NCI-H1105 (cell line): Measurements from ENCODE around the gene POLR3G.

Source experiments
- DNase-seq: peaks from one replicate; lab custom pipeline; 2025; lab: John Stamatoyannopoulos, UW

The POLR3G gene

DNA sequence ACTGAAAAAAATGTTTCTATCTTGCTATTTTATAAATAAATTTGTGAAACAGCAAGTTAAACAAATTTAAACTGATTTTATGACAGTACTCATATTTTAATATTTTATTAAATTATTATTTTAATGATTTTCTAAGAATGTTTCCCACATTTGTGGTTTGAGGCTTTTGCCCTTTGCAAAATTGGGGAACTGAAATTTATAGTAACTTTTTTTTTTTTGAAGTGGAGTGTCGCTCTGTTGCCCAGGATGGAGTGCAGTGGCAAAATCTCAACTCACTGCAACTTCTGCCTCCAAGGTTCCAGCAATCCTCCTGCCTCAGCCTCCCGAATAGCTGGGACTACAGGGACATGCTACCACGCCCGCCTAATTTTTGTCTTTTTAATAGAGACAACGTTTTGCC lies 76.7 kb downstream of the POLR3G start:
- DNase-seq: no peak

DNA sequence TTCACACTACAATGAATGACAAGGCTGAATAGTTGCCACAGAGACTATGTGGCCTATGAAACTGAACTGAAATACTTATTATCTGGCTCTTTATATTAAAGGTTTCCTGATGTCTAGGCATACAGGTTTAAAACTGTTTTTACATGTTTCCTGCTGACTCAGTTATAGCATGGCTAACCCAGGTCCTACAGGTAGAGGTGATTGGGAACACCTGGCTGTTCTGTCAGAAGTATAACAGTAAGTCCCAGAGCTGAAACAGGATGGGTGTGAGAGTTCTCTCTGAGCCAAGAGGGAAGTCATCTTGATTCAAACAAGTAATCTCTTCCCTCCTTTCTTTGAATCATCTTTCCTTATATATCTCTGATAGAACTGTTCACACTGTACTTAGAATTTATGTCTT lies 79.0 kb downstream of the POLR3G start:
- no peak for DNase-seq

DNA sequence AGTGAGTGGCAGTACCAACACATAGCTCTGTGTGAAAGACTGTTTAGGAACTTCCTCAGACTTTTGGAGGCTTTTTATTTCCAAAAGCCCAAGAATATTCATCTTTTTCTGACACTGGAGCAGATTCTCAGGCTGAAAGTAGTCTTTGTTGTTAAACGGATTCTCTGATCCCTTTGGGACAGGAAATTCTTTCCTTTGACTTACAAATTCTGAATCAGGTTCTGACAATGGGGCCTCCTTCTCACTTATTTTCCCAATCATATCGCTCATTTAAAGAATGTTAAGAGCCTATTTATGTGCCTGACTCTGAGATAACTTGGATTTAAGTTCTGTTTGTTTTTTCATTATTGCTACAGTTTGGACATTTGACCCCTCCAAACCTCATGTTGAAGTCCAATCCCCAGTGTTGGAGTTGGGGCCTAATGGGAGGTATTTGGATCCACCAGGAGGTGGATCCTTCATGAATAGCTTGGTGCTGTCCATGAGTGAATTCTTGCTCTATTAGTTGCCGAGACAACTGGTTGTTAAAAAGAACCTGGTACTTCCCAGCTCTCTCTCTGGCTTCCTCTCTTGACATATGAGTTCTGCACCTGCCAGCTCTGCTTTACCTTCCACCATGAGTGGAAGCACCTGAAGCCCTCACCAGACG lies 79.8 kb downstream of the POLR3G start:
- DNase-seq: no peak

DNA sequence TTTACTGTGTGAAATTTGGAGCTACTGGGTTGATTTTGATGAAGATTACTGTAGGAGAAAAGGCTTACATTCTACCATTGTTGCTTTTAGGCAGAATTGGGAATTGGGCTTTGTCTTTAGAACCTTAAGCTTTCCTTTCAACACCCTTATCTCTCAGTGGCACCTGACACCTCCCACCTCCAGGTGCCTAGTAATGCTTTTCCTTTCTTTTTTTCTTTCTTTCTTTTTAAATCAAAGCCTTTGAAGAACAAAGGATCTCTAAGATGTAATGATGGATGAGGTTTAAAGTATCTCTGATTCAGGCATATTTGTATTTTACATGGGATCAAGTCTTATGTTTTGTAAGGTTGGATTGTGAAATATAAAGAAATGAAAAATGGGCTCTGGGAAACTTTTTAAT lies 81.0 kb downstream of the POLR3G start:
- DNase-seq: no peak

DNA sequence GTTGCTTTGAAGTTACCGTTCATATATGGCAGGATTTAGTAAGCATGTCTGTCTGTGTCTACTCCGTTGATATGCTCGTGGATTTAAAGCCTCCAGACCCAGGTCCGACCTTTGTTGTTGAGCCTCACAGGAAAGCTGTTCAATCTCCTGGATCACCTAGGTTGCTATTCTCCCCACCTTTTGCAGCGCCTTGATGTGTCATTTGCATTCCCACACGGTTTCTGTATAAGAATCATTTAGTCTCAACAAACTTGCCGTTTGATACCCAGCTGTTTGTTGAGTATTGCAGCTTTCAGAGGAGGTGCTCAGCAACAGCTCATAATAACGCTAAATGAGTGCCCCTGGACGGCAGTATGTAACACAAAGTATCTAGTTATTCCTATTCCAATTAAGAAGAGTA lies 82.7 kb downstream of the POLR3G start:
- no peak for DNase-seq

DNA sequence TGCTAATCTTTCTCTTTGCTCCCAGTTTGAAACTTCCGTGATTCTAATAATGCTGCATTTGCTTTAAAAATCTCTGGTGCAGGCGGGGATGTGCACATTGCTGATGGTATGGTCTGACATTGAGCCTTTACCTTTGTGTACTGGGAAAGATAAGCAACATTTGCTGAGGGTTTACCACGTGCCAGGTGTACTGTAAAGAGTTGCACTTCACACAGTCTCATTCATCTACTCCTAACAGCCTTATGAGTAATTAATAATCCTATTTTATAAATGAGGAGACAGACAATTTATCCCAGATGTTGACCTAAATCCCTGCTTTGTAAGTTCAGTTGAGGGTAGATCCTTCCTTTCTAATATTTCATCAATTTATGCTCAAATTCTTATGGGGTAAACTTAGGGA lies 83.2 kb downstream of the POLR3G start:
- DNase-seq: no peak

DNA sequence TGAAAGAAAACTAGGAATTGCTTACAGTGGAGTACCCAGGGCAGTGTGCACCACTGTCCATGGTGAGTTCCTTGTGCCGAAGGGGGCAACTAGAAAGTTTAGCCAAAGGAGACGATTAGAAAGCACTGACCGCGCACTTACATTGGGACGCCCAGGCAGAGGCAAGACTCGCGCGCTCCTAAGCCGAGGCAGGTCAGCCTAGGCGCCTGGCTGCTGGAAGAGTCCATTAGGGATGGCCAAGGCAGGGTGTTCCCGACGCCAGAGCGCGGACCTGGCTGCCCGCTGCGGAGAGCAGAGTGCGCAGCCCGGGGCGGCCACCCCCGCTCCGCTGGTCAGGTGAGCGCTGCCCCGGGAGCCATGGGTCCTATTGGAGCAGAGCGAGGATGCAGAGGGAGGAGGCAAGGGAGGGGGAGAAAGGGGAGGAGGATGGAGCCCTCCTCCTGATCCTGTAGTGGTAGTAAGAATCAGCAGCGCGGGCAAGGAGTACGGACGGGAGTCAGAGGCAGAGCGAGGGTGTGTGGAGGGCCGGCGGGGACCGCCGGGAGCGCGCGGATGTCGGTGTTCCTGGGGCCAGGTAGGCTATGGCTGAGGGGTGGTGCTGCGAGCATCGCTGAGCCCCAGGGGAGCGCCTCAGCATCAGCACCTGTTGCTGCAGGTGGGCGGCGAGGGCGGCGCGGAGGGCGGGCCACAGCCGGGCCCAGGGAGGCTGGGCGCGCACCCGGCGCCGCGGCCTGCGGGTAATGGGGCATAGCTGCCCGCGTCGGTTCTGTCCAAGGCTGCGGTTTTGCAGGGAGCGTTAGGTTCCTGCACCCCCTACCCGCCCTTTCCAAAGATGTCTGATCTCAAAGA lies 83.9 kb downstream of the POLR3G start, which contains the start of gene ADGRV1:
ADGRV1 (plus strand) TSS at position 454 of the 849 bp plus-strand sequence; CDS start at position 553, 99 bp downstream.
- DNase-seq: peak; percentile 90

DNA sequence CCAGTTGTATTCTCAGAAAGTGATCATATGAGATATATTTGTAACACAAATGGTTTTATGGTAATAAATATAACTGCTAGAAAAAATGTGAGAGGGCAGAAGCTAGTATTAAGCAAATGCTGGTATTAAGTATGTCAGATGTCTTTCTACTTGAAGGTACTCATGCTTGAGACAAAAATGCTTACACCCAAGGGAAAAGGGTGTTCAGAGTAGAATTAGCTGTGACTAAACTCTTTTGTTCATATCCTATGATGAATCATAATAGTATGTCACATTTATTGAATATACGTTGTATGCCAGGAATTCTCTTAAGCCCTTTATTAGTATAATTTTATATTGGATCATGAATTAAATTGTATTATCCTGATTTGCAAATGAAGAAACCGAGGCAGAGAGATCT lies 86.1 kb downstream of the POLR3G start:
- DNase-seq: no peak

DNA sequence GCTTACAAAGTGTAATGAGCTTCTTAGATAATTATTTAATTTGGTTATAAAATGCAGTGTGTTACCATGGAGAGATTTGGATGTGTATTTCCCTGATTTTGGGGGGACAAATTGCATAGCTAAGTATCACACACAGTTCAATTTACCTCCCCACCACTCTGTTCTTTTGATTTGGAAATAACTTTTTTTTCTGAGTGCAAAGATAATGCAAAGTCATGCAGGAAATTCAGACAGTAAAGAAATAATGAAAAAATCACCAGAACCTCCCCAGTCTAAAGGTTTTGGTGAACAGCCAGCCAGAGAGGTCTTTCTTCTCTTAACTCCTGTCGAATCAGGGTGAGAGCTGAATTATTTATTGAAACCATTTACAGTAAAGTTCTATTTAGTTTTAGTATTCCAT lies 87.1 kb downstream of the POLR3G start:
- DNase-seq: no peak

DNA sequence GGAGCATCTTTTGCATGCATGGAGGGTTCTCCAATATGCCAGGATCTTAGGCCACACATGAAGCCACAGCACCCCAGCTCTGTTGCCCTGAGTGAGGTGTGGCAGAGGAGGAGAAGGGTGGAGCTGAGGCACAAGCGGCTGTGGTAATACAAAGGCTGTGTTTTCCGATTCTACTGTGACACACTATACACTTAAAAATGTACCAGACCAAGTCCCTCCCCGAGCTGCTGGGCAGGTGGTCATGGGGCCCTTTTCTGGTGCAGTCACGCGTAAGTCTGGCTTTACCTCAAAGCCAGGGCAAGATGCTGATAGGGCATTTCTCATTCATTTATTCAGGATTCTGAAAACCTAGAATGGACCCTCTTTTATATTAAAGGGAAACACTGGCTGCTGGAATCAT lies 87.7 kb downstream of the POLR3G start:
- DNase-seq: no peak

DNA sequence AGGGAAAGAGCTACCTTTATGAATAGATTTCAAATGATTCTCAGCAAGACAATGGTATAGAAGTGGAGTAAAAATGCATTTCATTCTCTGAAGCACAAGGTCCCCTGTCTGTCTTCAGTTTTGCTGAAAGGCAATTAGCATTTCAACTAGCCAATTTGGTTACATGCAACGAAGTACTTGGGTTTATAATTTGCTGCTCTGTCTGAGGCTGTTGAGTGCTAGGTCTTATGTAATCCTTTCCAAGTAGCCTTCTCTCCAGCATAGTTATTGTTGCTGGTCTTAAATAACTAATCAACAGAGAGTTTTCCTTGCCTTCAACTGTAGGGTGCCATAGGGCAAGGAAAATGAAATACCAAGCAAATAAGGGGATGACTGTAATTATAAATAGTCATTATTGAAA lies 88.4 kb downstream of the POLR3G start:
- DNase-seq: no peak
